NCI-H1930 (cell line): ENCODE results near the gene CD63.

Experiments used
- DNase-seq, 2 experiments: peaks; one replicate each; lab custom pipeline; 2025; lab: John Stamatoyannopoulos, UW

Gene CD63

DNA sequence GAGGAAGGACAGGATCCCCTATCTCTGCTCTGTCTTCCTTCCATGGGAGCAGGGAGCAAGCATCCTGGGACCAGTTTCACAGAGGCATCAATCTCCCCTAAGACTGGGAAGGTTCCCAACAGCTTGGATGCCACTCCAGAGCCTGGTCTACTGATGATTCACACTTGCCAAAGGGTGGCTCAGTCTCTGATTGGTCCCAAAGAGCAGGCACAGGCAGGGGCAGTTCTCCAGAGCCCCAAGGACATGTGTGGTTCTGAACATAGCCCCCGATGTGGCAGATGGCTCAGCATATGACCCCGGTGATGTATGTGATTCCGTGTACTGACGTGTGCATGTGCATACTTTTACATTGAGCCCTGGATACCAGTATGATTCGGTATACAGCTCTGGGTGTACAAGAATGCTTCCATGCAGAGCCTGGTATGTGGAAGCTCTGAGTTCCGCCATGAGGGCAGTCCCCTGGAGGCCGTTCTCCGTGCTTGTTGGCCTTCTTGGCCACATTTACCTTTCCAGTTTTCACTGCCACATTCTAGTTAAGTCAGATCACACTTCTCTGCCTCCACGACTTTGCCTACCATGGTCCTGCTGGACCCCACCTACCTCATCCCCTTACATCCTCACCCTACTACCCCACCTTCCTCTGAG lies 42.3 kb downstream of the CD63 start:
- no peak for DNase-seq

DNA sequence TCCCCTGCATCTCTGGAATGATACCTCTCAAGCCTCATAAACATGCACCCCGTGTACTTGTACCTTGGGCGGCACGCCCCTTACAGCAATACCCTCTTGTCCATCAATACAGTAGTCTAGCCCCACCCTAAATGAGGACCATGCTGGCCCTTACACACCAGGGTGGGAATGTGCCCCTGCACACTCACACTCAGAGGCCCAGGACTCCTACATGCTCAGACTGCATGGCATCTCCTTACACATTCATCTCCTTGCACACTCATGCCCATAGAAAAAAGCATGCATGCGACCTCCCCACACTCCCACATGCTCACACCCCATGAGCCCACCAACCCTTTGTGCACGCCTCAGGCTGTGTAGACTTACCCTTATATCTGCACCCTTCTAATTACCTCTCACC lies 43.1 kb downstream of the CD63 start:
- DNase-seq, result no peak

- DNase-seq, result no peak
Observed at GRCh38 chr12:55684761-55685370, 43.9 kb downstream of the CD63 start.

DNA sequence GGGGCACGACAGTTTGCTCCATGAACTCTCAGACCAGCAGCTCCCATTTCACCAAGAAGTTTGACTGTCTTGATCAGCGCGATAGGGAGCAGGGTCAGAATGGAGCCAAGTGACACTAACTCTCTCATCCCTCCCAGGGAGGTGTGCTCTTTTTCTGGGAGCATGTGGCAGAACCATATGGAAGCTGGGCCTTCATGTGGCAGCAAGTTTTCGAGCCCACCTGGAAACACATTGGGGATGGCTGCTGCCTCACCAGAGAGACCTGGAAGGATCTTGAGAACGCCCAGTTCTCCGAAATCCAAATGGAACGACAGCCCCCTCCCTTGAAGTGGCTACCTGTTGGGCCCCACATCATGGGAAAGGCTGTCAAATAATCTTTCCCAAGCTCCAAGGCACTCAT lies 45.1 kb downstream of the CD63 start:
- DNase-seq, result no peak

DNA sequence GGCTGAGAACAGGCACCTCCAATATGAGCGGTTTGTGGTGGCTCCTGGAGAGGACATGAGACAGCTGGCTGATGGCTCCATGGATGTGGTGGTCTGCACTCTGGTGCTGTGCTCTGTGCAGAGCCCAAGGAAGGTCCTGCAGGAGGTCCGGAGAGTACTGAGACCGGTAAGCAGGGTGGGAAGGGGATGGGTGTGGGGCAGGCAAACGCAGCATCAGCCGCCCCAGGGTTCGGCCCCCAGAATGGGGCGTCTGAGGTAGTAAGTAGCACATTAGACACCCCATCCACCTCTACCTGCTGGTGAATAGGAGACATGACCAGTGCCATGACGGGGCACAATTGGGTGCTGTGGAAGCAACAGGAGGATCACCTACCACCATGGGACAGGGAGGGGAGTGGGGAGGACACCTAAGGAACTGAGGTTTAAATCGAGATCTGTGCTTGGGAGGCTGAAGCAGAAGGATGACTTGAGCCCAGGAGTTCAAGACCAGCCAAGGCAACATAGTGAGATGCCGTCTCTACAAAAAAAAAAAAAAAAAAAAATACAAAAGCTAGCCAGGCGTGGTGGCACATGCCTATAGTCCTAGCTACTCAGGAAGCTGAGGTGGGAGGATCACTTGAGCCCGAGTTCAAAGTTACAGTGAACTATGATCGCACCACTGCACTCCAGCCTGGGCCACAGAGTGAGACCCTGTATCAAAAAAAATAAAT lies 46.6 kb downstream of the CD63 start:
- DNase-seq, result no peak

DNA sequence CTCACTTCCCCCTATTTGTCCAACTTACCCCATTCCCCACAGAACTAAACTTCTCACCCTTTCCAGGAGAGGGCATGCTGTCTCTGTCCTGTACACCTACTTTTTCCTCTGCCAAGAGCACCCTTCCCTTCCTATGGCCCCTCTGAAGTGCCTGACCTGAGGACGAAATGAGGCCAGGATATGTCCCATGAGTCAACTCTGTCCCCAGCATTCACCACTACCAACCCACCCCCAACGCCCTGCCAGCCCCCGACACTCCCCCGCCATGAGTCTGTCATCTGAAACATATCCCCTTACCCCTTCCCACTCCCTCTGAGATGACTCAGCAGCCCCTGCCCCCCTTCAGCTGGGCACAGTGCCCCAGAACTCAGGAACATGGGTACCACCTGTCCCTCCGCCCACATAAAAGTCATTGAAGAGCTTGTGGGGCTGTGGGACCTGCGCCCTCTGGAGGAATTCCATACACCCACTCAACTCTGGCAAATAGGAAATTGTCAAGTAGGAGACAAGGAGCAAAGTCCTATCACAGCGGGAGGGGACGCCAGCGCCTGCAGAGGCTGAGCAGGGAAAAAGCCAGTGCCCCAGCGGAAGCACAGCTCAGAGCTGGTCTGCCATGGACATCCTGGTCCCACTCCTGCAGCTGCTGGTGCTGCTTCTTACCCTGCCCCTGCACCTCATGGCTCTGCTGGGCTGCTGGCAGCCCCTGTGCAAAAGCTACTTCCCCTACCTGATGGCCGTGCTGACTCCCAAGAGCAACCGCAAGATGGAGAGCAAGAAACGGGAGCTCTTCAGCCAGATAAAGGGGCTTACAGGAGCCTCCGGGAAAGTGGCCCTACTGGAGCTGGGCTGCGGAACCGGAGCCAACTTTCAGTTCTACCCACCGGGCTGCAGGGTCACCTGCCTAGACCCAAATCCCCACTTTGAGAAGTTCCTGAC lies 47.4 kb downstream of the CD63 start:
- DNase-seq, result peak in 1 of 2 experiments; percentile 33

DNA sequence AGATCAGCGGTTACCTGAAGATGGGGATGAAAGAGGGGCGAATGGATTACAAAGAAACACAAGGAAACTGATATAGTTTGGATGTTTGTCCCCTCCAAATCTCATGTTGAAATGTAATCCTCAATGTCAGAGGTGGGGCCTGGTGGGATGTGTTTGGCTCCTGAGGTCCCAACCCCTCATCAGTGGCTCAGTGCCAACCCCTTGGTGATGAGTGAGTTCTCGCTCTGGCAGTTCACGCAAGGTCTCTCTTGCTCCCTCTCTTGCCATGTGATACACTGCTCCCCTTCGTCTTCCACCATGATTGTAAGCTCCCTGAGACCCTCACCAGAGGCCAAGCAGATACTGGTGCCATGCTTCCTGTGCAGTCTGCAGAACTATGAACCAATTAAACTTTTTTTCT lies 49.1 kb downstream of the CD63 start:
- DNase-seq, result no peak

DNA sequence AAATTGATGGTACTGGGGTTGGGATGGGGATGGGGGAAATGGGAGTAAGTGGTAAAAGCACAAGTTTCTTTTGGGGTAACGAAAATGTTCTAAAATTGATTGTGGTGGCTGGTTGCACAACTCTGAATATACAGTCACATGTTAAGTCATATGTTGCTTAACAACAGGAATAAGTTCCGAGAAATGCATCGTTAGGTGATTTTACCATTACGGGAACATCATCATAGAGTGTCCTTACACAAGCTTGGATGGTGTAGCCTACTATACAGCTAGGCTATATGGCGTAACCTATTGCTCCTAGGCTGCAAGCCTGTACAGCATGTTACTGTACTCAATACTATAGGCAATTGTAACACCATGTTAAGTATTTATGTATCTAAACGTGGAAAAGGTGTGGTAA lies 52.1 kb downstream of the CD63 start:
- no peak for DNase-seq

- DNase-seq, result no peak
Observed at GRCh38 chr12:55675666-55676065, 53.1 kb downstream of the CD63 start.
